HG02970 (cell line): Measurements from ENCODE around the gene TADA2B.

Source experiments
- ATAC-seq: cut with Tn5 transposase; IDR thresholded peaks from one replicate; pipeline ENCODE4 v1.9.1; 2021; ENCODE audit warnings: mild to moderate bottlenecking, moderate library complexity, moderate number of reproducible peaks; ENCODE audit not compliant: unreplicated experiment, low FRiP score

The TADA2B gene

GRCh38 chr4:7054106-7054880, 11.1 kb downstream of the TADA2B start:
- no peak for ATAC-seq

DNA sequence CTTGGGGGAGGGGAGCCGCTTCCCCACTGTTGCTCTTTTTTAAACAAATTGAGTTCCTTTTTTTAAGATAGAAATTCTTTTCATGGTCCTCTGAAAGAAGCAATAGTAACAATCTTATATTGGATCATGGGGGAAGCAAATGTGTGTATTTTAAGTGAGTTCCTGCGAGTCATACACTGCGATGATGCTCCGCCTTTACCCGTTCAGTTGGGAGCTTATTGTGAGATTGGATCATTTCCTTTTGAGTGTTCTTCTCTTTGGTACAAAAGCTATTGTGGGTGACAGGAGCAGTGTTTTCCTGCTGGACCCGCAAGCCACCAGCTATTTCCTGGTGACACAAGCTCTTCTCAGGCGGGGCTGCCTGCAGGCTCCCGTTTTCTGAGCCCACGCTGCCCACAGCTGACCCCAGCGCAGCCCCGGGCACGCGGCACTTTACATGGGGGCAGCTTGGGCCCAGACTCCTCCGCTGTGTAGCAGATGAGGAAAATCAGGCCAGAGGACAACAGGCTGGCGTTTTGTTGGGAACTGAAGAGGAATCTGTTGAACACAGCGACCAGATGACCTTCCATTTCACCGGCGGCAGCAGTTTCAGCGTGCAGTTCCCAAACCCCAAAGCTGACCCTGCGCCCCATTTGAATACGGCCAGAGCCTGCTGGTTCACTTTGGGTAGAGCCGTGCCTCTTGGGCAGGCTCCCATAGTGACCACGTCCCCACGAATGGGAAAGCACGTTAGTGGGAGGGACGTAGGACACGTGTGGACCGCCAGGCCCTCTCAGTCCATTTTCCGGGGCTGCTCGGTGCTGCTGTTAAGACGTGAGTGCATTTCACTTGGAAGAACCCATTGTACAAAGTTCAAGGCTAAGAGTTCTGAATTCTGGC, 12.2 kb downstream of the TADA2B start:
- ATAC-seq = no peak

DNA sequence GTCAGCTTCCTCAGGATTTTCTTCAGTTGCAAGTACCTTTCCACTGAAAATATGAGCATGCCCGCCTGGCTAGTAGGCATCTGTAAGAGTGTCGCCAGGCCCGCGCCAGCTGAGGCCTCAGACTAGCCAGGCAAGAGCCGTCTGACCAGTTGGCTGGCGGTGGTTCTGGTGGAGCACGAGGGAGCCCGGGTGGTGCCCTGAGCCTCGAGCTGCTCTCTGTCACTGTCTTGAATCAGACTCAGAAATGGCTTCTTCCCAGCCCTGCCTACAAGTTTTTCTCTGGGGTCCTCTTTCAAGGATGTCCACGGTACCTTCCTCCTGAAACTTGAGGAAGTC, 12.8 kb downstream of the TADA2B start:
- no peak for ATAC-seq

- no peak for ATAC-seq
Observed at GRCh38 chr4:7058792-7059191, 15.6 kb downstream of the TADA2B start.

DNA sequence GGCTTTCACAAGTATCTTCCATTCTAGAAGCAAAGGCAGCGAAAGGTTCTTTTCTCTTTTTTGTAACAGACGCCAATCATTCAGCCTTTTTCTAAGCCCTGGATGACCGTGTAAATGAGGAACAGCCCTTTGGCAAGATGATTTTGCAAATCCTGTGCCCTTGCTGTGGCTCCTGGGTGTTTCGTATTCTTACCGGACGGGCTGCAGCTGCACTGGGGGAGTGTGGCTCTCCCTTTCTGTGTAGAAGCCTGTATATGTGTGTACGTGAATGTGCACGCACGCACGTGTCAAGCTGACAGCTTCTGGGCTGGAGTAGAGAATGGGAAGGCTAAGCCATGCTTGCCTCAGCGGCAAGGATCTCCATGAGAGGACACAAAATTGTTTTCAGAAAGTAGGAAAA, 16.5 kb downstream of the TADA2B start:
- no peak for ATAC-seq

GRCh38 chr4:7060346-7061150, 17.4 kb downstream of the TADA2B start:
- no peak for ATAC-seq

- no peak for ATAC-seq
Observed at GRCh38 chr4:7061815-7062214, 18.6 kb downstream of the TADA2B start.

- ATAC-seq = no peak
Observed at GRCh38 chr4:7062816-7063215, 19.6 kb downstream of the TADA2B start.

DNA sequence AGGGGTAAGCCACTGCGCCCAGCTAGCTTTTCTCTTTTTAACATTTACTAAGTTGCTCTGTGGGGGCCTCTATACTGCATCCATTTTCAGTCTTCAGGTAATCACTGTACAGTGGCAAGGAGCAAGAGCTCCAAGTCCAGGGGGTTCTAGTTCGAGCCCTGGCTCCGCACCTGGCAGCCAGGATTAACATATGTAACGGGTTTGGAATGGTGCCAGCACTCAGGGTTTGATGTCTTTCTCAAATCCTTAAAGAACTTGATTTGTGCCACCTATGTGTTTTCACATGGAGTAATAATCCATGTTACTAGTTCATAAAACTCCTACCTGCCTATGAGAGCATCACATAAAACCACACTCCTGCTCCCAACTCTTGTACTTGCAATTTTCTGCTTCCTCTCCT, 20.2 kb downstream of the TADA2B start:
- no peak for ATAC-seq

DNA sequence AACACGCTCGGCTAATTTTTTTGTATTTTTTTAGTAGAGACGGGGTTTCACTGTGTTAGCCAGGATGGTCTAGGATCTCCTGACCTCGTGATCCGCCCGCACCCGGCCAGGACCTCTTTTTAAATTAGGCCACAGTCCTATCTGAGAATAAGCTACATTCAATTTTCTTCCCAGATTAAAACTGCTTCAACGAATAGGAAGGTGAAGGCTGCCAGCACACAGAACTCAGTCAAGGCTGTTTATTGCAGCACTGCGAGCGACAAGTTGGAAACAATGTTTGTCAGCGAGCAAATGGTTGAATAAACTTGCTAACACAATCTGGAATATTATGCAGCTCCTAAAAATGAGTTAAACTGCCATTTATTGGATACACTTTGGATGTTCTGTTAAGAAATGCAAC, 22.8 kb downstream of the TADA2B start:
- no peak for ATAC-seq

- ATAC-seq = no peak
Observed at GRCh38 chr4:7066493-7066892, 23.3 kb downstream of the TADA2B start.

- no peak for ATAC-seq
Observed at GRCh38 chr4:7067126-7067451, 23.9 kb downstream of the TADA2B start.

DNA sequence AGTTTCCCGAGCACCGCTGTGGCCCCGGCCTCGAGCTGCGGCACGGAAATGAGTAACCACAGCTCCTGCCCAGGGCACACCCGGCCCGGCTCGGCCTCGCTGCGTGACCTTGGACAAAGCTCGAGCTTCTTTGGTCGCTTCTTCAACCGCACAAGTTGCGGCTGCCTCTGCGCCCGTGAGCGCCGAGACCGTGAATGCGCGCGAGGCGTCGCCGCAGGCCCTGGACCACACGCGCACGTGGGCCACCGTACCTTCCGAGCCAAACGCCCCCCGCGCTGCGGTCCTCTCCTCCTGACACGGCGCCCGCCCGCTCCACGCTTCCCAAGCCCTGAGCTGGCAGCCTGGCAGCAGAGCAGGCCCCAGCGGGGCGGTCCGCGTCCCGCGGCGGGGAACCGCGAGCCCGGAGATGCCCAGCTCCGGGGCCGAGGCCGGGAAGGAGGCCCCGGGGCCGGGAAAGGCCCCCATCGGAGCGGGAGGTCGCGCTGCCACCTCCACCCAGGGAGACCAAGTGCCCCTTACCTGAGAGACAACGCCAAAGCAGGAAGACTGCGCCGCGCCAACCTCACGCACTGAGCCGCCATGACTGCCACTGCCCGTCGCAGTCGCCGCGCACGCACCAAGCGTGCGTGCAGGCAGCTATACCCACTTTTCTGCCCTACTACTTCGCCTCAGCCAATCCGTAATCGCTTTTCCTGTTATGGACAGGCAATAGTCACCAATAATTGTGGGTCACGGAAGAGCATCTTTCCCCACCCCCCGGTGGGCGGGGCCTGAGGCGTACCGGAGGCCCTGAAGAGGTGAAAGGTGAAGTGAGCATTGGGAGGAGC, 24.5 kb downstream of the TADA2B start, which contains the start of gene GRPEL1:
Gene GRPEL1, minus strand, starts transcription at position 613 of the 827 bp plus-strand sequence. Its CDS starts 32 bp downstream, at position 581.
- peak; percentile 92 for ATAC-seq

- no peak for ATAC-seq
Observed at GRCh38 chr4:7068279-7068842, 25.2 kb downstream of the TADA2B start.

- no peak for ATAC-seq
Observed at GRCh38 chr4:7068883-7069282, 25.7 kb downstream of the TADA2B start.

DNA sequence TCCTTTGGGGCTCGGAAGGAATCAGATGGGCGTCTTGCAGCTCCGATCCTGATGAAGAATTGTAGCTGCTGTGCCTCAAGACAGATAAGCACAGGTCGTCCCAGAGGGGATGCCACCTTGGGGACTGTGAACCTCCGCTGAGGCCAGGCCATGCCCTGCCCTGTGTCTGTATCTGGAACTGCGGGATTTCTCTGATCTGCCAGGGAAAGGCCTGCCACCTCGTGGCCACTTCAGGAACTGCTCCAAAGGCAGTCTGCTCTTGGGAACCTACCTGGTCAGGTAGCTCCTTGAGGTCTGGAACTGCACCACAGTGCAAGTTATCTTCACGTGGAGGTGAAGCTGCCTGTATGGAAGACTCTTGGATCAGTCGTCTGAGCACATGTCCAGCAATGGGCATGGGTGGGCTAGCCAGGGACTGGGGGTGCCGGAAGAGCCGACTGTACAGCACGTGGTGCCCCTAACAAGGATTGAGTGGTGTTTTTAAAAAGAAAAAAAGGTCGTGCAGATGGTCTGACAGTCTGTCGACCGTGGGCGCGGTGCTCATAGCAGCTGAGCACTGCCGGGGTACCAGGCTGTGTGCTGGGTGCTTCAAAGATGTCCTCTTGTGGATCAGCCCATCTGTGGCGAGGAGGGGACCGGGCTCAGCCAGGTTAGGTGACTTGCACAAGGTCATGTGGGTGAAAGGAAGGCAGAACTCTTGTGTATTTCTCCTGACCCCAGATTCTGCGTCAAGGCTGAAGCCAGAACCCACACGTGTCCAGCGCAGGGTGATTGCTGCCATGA, 27.7 kb downstream of the TADA2B start:
- no peak for ATAC-seq

DNA sequence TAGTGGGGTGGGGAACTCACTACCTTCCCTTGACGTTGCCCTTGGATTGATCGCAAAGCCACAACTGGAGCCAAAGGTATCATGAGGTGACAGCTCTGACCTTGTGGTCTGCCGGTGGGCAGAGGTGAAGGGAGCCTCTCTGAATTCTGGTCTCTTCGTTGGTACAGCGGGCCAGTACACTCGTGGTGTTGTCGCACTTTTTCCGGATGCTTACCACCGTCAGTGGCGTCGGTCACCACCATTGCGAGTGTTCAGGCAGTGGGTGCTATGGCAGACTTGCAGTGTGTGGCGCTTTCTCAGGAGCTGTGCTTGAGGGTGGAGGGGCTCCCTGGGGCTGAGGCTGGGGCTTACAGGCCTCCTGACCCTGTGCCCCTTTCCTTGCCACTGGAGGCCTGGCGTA, 29.9 kb downstream of the TADA2B start:
- no peak for ATAC-seq

DNA sequence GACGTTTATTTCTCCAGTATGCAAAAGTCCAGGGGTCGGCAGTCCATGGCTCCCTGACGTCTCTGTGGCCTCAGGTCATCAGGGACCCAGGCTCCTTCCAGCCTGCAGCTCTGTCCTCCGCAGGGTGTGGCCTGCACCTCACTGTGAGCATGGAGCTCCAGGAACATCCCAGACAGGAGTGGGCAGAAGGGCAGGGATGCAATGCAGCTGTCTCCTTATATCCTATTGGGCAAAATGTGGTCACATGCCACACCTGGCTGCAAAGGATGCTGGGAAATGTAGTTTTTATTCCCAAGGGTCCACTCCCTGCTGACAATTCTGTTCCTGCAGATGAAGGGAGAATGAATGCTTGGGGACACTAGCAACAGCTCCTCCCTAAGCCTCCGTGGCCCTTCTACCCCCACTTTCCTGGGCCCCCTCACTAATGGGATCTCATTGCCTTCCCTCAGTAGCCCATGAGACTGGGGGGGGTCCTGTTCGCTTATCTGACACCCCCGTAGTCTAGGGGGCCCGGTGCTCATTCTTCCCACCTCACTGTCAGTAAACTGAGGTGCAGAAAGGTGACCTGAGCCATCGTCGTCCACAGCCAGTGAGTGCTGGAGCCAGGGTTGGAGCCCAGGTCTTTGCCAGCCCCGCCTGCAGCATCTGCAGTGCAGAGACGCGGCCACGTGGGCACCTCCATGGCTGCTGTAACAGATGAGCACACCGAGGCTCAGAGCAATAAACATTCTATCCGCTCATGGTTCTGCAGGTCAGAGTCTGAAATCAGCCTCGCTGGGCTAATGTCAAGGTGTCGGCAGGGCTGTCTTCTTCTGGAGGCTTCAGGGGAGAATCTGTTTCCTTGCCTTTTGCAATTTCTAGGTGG, 30.6 kb downstream of the TADA2B start:
- ATAC-seq = no peak
